ENCODE results near the gene LMAN2.

DNA sequence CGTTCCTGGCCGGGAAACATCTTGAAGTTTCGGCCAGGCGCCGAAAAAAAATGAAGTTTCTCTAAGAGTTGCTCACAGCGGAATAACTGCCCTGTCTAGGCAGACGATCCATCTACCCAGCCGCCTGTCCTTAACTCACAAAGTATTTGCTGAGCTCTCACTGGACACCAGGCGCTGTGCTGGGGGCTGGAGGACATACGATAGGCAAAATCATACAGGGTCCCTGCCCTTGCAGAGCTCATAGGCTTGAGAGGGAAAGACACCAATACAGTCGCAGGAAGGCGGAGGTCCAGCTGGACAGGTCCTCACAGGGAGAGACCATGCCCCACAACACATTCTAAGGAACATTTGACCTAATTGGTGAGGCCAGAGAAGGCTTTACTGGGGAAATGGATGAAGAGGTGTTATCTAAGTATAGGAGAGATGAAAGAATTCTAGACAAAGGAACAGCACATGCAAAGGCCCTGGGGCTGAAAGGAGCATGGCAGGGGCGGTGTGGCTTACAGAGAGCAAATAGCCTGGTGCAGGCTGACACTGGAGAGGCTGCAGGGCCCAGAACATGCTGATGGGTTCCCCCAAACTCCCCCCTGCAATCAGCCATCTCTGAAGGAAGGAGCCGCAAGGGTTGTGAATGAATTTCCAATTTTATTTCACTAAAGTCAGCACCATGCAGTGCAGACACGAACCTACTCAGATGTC lies 37.8 kb downstream of the LMAN2 start:
- TF ChIP-seq, protein P1, sequence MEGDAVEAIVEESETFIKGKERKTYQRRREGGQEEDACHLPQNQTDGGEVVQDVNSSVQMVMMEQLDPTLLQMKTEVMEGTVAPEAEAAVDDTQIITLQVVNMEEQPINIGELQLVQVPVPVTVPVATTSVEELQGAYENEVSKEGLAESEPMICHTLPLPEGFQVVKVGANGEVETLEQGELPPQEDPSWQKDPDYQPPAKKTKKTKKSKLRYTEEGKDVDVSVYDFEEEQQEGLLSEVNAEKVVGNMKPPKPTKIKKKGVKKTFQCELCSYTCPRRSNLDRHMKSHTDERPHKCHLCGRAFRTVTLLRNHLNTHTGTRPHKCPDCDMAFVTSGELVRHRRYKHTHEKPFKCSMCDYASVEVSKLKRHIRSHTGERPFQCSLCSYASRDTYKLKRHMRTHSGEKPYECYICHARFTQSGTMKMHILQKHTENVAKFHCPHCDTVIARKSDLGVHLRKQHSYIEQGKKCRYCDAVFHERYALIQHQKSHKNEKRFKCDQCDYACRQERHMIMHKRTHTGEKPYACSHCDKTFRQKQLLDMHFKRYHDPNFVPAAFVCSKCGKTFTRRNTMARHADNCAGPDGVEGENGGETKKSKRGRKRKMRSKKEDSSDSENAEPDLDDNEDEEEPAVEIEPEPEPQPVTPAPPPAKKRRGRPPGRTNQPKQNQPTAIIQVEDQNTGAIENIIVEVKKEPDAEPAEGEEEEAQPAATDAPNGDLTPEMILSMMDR (conservative IDR thresholded peaks at IDR 0.05; ENCODE audit: low read length): no peak
- no peak for TF ChIP-seq EZH2phosphoT487 (IDR thresholded peaks at IDR 0.05; ENCODE audit: borderline replicate concordance)
